K562 (cell line): ENCODE data around the gene KRTAP4-3.

Experiments used
- BACH1 ChIP-seq: fragments of 200-800 bp; sonication (Bioruptor generic); IDR thresholded peaks from 2 replicates; pipeline ENCODE4 v1.6.1; 2016; ENCODE audit warnings: missing genetic modification characterization, missing compliant biosample characterization
- CTCF ChIP-seq, 3 experiments: IDR thresholded peaks in 2 of 3; conservative IDR thresholded peaks in 1 of 3; 2 replicates each; pipeline ENCODE4 v1.5.1; 2011 to 2012; ENCODE audit warnings: low read length in 3 of 3, mild to moderate bottlenecking in 3 of 3, control low read depth in 2 of 3, improper control_type of control experiment in 1 of 3, inconsistent platforms in 1 of 3, low read depth in 1 of 3, mixed read lengths in 1 of 3, moderate library complexity in 1 of 3; ENCODE audit not compliant: insufficient read depth in 2 of 3
- MEIS2 ChIP-seq: fragments of 450-650 bp; IDR thresholded peaks from 2 replicates; pipeline ENCODE4 v1.6.1; 2014; ENCODE audit warnings: mild to moderate bottlenecking; ENCODE audit not compliant: partially characterized antibody
- SREBF1 ChIP-seq: fragments of 150-350 bp; IDR thresholded peaks from 2 replicates; pipeline ENCODE4 v1.6.1; 2014; ENCODE audit warnings: antibody characterized with exemption, low read depth, low read length, borderline replicate concordance

DNA sequence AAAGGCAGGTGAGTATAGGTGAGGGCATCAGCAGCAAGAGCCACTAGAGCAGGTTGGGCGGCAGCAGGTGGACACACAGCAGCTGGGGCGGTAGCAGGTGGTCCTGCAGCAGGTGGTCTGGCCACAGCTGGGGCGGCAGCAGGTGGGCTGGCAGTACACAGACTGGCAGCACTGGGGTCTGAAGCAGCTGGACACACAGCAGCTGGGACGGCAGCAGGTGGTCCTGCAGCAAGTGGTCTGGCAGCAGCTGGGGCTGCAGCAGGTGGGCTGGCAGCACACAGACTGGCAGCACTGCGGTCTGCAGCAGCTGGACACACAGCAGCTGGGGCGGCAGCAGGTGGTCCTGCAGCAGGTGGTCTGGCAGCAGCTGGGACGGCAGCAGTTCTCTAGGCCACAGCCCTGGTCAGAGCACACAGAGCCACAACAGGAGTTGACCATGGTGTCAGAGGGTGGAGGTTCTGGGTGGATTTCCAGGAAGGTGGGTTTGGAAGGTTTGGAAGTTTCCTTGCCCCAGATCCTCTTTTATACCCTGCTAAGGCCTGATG, 9.8 kb upstream of the KRTAP4-3 start, which contains the start of gene KRTAP4-2:
- TF ChIP-seq SREBF1: no peak
- TF ChIP-seq CTCF (IDR thresholded peaks at IDR 0.05 in 2 of 3, conservative IDR thresholded peaks at IDR 0.05 in 1 of 3; ENCODE audit: insufficient read depth in 2 of 3, low read depth in 1 of 3, low read length in 3 of 3): no peak
- no peak for TF ChIP-seq BACH1 (tag)
- no peak for TF ChIP-seq MEIS2
